K562 (cell line): ENCODE data around the gene SLC25A10.

Experiments used
- EP300 ChIP-seq: IDR thresholded peaks from 2 replicates; pipeline ENCODE4 v1.6.1; 2012; ENCODE audit warnings: low read length, improper control_type of control experiment
- IRF9 ChIP-seq: fragments of 450-650 bp; IDR thresholded peaks from 2 replicates; pipeline ENCODE4 v1.6.1; 2016; ENCODE audit warnings: missing biosample characterization, missing genetic modification characterization
- KLF10 ChIP-seq: fragments of 250-450 bp; sonication (Bioruptor Pico); IDR thresholded peaks from 2 replicates; pipeline ENCODE4 v1.6.1; 2021; ENCODE audit warnings: matching md5 sums
- MCM7 ChIP-seq, 2 experiments: fragments of 450-650 bp; IDR thresholded peaks; 2 replicates each; pipeline ENCODE4 v1.6.1; 2016 to 2018
- NFE2L1 ChIP-seq: fragments of 450-650 bp; IDR thresholded peaks from 2 replicates; pipeline ENCODE4 v1.6.1; 2016; ENCODE audit warnings: missing genetic modification characterization, low read depth, mild to moderate bottlenecking, missing compliant biosample characterization, moderate library complexity, borderline replicate concordance
- SMARCB1 ChIP-seq: IDR thresholded peaks from 2 replicates; pipeline ENCODE4 v1.6.1; 2011; ENCODE audit warnings: improper control_type of control experiment, low read depth; ENCODE audit not compliant: insufficient read length
- TAF1 ChIP-seq: IDR thresholded peaks from 2 replicates; pipeline ENCODE4 v1.6.1; 2011; ENCODE audit warnings: mild to moderate bottlenecking, low read length, moderate library complexity; ENCODE audit not compliant: insufficient read depth, control insufficient read depth, severe bottlenecking; ENCODE audit errors: extremely low read depth
- ZBTB26 ChIP-seq: fragments of 450-650 bp; formaldehyde crosslinking; IDR thresholded peaks from 2 replicates; pipeline ENCODE4 v1.4.0; 2022; ENCODE audit warnings: missing genetic modification characterization
- ZZZ3 ChIP-seq: fragments of 450-650 bp; IDR thresholded peaks from 2 replicates; pipeline ENCODE4 v1.6.1; 2016; ENCODE audit warnings: antibody characterized with exemption, mild to moderate bottlenecking, moderate library complexity
- TF ChIP-seq, protein P1 (sequence below), 3 experiments: IDR thresholded peaks in 2 of 3; conservative IDR thresholded peaks in 1 of 3; 2 replicates each; pipeline ENCODE4 v1.5.1; 2011 to 2012; ENCODE audit warnings: low read length in 3 of 3, mild to moderate bottlenecking in 3 of 3, control low read depth in 2 of 3, improper control_type of control experiment in 1 of 3, inconsistent platforms in 1 of 3, low read depth in 1 of 3, mixed read lengths in 1 of 3, moderate library complexity in 1 of 3; ENCODE audit not compliant: insufficient read depth in 2 of 3
- TF ChIP-seq, protein P2 (sequence below): fragments of 450-650 bp; IDR thresholded peaks from 2 replicates; pipeline ENCODE4 v1.6.1; 2016

DNA sequence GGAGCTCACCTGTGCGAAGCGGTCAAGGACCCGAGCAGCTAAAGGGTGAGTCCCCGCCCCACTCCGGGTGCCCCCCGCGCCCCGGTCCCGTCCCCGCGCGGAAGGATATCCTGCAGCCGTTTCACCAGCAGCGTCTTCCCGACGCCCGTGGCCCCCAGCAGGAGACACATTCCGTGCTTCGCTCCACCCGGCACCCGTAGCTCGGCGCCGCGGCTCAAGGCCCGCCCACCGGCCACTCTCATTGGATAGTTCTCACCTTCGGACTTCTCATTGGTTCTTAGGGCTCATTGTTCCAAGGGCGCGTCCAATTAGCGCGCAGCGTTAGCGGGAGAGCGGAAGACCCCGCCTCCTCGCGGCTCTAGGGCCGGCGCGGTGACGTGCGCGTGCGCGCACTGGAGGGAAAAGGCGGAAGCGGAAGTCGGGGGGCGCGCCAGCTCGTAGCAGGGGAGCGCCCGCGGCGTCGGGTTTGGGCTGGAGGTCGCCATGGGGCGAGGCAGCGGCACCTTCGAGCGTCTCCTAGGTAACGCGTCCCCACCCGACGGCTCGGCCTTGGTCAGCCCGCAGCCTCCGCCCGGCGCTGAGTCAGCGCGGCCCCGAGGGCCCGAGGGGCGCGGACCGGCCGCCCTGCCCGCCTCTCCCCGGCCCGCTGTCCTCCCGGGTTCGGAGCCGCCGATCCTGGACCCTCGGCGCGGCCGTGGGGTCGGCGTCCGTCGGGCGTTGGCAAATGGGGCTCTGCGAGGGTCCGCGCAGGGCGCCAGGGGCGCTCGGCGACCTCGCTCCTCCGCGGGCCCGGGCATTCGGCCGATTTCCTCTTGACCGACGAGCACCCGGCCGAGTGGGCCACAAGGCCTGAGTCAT, 28.3 kb upstream of the SLC25A10 start, which contains the start of the genes ARL16 and HGS:
- no peak for TF ChIP-seq SMARCB1
- TF ChIP-seq IRF9 (tag) = no peak
- TF ChIP-seq, protein P1, sequence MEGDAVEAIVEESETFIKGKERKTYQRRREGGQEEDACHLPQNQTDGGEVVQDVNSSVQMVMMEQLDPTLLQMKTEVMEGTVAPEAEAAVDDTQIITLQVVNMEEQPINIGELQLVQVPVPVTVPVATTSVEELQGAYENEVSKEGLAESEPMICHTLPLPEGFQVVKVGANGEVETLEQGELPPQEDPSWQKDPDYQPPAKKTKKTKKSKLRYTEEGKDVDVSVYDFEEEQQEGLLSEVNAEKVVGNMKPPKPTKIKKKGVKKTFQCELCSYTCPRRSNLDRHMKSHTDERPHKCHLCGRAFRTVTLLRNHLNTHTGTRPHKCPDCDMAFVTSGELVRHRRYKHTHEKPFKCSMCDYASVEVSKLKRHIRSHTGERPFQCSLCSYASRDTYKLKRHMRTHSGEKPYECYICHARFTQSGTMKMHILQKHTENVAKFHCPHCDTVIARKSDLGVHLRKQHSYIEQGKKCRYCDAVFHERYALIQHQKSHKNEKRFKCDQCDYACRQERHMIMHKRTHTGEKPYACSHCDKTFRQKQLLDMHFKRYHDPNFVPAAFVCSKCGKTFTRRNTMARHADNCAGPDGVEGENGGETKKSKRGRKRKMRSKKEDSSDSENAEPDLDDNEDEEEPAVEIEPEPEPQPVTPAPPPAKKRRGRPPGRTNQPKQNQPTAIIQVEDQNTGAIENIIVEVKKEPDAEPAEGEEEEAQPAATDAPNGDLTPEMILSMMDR (IDR thresholded peaks at IDR 0.05 in 2 of 3, conservative IDR thresholded peaks at IDR 0.05 in 1 of 3; ENCODE audit: insufficient read depth in 2 of 3, low read depth in 1 of 3, low read length in 3 of 3) = no peak
- TF ChIP-seq, protein P2, sequence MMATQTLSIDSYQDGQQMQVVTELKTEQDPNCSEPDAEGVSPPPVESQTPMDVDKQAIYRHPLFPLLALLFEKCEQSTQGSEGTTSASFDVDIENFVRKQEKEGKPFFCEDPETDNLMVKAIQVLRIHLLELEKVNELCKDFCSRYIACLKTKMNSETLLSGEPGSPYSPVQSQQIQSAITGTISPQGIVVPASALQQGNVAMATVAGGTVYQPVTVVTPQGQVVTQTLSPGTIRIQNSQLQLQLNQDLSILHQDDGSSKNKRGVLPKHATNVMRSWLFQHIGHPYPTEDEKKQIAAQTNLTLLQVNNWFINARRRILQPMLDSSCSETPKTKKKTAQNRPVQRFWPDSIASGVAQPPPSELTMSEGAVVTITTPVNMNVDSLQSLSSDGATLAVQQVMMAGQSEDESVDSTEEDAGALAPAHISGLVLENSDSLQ = peak; percentile 59
- TF ChIP-seq KLF10 = no peak
- no peak for TF ChIP-seq ZBTB26 (CRISPR knock-in tag)
- TF ChIP-seq ZZZ3 = no peak
- TF ChIP-seq TAF1 = peak; percentile 54
- no peak for TF ChIP-seq MCM7 (IDR thresholded peaks at IDR 0.05)
- no peak for TF ChIP-seq NFE2L1
- TF ChIP-seq EP300 = no peak
